ENCODE measurements around the gene MAU2.

The MAU2 gene

DNA sequence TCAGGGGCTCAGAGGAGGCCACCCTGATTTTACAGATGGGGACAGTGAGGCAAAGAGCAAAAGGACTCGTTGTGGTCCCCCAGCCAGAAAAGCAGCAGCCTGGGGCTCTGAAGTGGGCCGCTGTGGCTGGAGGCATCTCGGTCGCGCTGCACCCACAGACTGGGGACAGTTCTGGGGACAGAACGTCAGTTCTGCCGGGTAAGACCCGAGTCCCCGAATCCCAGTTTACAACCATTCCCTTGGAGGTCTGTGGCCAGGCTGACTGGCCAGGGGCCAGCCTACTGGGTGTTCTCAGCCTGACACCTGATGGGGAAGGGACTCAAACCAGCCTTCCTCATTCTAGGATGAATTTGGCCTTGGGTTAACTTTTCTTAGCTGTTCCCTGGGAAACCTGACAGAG is 14.4 kb upstream of the MAU2 start:
- no peak for DNase-seq

- no peak for DNase-seq
Observed at GRCh38 chr19:19308373-19308772, 12.3 kb upstream of the MAU2 start.

DNA sequence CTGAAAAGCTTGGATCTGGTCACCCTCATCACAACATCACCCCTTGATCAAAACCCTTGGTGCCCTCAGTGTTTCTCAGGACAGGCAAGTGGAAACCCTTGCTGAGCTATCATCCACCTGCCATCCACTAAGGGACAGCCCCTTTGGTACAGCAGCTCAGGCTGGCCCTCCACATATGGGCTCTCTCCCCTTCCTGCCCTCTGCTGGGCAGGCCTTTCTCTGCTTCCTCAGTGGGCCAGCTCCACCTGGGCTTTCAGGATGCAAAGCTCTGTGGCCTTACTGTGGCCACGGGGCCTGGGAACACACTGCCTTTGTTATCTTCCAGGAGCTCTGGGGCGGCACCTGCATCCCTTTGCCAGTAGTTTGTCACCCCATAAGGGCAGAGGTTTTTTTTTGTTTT is 5.2 kb upstream of the MAU2 start:
- no peak for DNase-seq

- no peak for DNase-seq
Observed at GRCh38 chr19:19316082-19316481, 4.5 kb upstream of the MAU2 start.

- DNase-seq, result peak in 5 of 56 donors; percentile 27 to 50 (median 46)
Observed at GRCh38 chr19:19319732-19320360, 783 bp upstream of the MAU2 start.

- peak in 6 of 56 donors; percentile 3 to 55 (median 40) for DNase-seq
Observed at GRCh38 chr19:19321141-19321577, 530 bp downstream of the MAU2 start.

DNA sequence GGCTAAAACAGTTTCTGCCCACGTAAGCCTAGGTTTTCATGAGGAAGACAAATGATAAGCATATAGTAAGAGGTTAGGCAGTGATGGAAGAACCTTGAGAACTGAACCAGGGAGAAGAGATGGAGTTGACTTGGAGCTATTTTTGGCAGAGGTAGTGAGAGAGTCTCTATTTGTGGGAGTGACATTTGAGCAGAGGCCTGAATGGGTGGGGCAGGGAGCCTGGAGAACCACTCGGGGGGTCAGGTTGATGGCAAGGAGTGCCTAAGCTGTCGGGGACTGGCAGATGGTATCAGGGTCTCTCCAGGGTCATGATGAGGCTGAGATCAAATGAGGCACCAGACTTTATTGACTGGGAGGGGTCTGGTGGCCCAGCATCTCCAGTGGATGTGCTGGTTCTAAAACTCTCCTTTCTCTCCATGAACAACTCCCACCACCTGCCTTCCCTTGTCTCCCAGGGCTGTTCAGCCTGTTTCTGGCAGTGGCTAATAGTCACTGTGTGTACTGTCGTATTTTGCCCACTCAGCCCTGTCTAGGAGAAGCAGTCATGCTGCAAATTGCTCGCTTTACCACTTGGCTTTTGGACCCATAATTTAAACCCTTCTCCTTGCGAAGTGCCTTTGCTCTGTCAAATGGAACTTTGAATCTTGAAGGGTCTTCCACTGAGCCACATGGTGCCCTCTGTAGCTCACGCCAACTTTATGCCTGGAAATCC is 3.6 kb downstream of the MAU2 start:
- no peak for DNase-seq

DNA sequence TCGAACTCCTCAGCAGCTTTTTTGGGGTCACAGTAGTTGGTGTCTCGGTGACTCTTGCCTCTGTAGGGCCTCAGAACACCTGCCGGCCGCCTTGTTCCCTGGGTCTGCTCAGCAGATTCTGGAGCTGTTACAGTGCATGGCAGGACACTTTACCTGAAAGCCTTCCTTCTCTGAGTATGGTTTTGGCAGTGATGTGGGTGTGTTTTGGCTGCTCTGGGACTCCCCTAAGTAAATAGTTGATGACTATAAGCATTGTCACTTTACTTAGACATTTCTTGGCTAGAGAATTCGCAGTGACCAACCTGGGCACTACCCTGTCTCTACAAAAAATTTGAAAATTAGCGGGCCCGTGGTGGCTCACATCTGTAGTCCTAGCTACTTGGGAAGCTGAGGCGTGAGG is 7.0 kb downstream of the MAU2 start:
- DNase-seq, result no peak

- DNase-seq, result no peak
Observed at GRCh38 chr19:19329126-19329525, 8.5 kb downstream of the MAU2 start.

GRCh38 chr19:19334063-19334988 is 13.7 kb downstream of the MAU2 start:
- no peak for DNase-seq

GRCh38 chr19:19334989-19335344 is 14.3 kb downstream of the MAU2 start:
- DNase-seq, result no peak

- DNase-seq, result no peak
Observed at GRCh38 chr19:19335408-19336158, 15.0 kb downstream of the MAU2 start.

DNA sequence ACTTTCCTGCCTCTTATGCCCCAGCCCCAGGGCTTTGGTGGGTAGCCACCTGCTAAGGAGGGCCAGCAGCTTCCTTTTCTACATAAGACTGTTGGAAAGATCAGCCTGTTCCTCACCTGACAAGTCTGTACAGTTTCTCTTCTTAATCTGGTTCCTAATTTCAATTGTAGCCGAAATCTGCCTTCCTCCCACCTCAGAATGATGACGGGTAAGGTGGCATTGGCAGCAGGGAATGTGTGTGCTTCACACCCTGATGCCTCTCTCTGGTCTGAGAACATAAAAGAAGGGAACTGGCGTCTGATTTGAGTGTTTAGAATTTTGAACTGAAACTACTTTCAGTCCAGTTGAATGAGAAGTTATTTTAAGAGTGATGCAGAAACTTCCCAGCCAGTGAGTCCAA is 16.0 kb downstream of the MAU2 start:
- peak in 5 of 56 donors; percentile 3 to 18 (median 9) for DNase-seq

DNA sequence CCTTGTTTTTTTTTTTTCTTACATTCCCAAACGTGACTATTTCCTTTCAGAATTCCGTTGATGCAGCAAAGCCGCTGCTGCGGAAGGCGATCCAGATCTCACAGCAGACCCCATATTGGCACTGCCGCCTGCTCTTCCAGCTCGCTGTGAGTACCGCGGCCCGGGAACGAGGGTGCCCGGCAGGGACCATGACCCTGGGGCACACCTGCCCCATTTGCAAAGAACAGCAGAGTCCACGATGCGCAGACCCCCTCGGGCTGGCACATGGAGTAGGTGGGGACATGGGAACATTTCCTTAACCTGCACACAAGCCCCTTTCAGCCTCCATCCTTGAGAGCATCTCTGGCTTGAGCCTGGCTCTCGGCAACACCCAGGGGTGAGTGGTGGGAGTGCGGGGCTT is 16.5 kb downstream of the MAU2 start:
- DNase-seq, result no peak

DNA sequence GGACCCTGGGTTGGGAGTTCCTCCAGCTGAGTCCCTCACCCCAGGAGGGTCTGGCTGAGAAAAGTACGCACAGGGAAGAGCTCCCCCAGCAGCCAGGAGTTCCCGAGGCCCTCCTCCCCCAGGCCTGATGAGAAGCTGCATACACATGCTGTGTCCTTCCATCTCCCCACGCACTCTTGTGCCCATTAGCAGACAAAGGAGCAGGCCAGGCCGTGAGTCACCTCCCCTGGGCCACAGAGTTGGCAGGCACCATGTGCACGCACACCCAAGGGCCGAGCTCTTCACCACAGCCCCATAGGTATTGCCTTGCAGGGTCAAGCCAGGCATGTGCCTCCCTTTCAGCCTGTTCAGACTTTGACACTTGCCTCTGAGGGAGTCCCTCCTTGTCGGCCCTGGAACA is 17.5 kb downstream of the MAU2 start:
- DNase-seq, result no peak

DNA sequence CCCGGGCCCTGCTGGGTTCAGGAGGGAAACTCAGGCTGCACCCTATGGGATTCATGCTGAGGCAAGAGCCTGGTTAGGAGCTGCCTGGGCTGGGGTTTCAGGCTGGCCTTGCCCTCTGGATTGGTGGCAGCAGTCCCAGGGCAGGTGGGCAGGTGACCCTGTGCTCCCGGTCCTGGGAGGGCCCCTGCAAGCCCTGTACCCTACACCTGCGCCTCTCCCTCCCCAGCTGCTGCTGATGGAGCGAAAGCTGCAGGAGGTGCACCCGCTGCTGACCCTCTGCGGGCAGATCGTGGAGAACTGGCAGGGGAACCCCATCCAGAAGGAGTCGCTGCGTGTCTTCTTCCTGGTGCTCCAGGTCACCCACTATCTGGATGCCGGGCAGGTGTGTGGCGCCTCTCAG is 20.4 kb downstream of the MAU2 start:
- DNase-seq, result no peak

- peak in 29 of 56 donors; percentile 1 to 64 (median 14) for DNase-seq
Observed at GRCh38 chr19:19342086-19343015, 21.7 kb downstream of the MAU2 start.

DNA sequence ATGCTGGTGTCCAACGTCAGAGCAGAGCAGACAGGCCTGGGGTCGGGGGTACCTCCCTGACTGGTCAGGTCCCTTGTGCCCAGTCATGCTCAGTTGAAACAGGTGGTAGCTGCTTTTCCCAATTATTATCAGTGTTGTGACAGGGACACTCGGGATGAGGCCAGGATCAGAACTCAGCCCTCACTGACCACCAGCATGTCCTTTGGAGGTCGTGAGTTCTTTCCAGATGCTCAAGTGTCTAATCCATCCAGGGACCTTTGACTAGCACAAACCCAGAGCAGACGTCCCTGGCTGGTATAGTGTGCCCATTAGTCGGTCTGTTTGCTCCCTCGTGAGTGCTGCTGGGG is 22.4 kb downstream of the MAU2 start:
- no peak for DNase-seq

DNA sequence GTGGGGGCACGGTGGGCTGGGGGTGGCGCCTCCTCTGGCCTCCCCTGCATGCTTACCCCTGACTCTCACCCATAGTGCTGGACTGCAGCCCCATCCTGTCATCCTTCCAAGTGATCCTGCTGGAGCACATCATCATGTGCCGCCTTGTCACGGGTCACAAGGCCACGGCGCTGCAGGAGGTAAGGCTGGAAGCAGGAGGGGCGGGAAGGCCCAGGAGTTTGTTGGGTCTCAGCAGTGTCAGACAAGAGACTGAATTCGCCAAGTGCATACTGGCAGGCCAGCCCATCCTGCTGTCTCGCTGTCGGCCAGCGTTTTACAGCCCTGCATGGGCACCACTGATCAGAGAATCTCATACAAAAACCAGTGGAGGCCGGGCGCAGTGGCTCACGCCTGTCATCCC is 23.1 kb downstream of the MAU2 start:
- DNase-seq, result no peak

DNA sequence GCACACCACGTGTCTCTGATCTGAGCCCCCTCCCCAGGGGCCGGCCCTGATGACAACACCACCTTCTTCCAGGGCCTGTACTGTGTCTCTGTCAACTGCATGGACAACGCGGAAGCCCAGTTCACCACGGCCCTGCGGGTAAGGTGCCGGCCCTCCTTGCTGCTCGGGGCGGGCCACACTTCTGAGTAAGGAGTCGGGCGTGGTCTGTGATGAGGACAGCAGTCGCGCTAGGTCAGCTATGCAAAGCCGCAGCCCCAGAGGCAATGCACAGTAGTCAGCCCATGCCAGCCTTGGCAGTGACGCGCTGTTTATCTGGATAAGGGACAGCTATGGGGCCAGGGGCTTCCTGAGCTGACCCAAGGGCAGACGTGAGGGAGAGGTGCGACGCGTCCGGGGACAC is 24.6 kb downstream of the MAU2 start:
- no peak for DNase-seq
